ENCODE measurements around the gene CFAP69. TPM values are rescaled to one million over a fixed set of nuclear protein-coding genes. Genes with fewer than 3 reads are reported as not detected.

CFAP69 gene
- total RNA-seq, 1 experiment from 2014 or later: 0.21 TPM

DNA sequence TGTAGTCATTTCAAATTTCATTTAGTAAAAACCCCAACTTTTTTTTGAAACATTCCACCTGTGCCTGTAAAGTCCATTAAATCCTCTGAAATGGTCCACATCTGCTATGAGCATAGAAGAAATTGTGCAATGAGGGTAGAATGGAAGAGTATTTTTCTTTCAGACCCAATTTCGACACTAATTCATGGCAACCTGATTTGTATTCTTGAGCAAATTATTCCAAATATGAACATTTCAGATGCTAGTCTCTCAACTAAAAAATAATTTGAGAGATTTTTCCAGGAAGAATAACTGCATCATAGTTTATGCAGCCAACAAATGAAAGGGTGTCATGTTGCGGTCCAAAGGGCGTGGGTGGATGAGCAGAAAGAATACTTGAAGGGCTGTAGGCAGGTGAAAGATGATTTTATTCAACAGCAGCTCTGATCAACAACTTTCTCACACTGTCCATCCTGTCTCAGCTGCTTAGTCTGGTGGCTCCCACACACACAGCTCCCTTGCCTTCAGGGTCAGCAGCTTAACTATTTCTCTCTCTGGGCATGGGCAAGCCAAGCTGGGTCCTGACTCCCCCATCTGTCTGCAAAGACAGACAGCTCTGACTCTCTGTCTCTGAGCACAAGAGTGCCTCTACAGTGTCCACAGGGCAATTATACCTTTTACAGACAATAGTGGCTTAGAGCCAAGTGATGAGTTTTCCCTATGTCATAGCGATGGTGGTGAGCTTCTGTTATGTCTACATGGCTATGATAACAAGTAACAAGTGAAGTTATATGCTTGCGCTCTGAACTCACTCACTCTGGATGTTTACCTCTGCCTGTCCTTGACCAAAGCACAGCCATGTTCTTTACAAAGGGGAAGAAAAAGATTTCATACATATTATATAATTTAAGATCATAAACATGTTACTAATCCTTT is 21.9 kb upstream of the CFAP69 start:
- Histone ChIP-seq H3K27me3 (replicated peaks) (no peaks in the 10 kb centered on the region), H3K27ac (no peak overlapping the region), H3K4me1 (replicated peaks) (no peaks in the 10 kb centered on the region), H3K36me3 (no peaks in the 10 kb centered on the region), H3K9me3 (replicated peaks) (no peaks in the 10 kb centered on the region), H3K4me3 (no peak overlapping the region)
- peak in 1 of 2 experiments; percentile 31 for DNase-seq (ENCODE audit: low read depth in 1 of 2, low spot score in 2 of 2)

- no peak overlapping the region for H3K4me3 ChIP-seq
- no peaks in the 10 kb centered on the region for H3K27me3 ChIP-seq (replicated peaks)
- H3K36me3 ChIP-seq: no peaks in the 10 kb centered on the region
- DNase-seq (ENCODE audit: low read depth in 1 of 2, low spot score in 2 of 2): no peak
- H3K27ac ChIP-seq: no peak overlapping the region
- no peaks in the 10 kb centered on the region for H3K4me1 ChIP-seq (replicated peaks)
- H3K9me3 ChIP-seq (replicated peaks): no peaks in the 10 kb centered on the region
Observed at GRCh38 chr7:90224195-90224594, 20.8 kb upstream of the CFAP69 start.

- DNase-seq (ENCODE audit: low read depth in 1 of 2, low spot score in 2 of 2): no peak
Observed at GRCh38 chr7:90225181-90225580, 19.8 kb upstream of the CFAP69 start.

DNA sequence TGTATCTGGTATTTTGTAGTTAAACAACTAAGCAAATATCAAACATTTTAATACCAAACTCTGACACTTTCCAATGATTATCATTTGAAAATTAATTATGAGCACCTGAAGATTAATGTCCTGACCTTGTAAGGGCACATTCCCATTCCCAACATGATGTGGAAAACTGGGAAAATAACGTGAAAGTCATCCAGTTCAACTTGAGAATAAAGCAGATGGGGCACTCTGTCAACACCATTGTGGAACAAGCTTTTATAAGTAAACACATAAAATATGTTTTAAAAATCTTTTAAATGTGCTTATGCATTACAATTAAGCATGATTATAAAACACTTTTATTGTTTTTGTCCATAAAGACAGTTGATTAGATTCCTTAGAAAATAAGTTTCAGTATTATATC is 19.4 kb upstream of the CFAP69 start:
- no peak for DNase-seq (ENCODE audit: low read depth in 1 of 2, low spot score in 2 of 2)
- H3K4me1 ChIP-seq (replicated peaks): no peaks in the 10 kb centered on the region
- H3K4me3 ChIP-seq: no peak overlapping the region

More at GRCh38 chr7:90225181-90225580, 19.8 kb upstream of the CFAP69 start:
- Histone ChIP-seq H3K9me3 (replicated peaks) (no peaks in the 10 kb centered on the region), H3K4me1 (replicated peaks) (no peaks in the 10 kb centered on the region), H3K4me3 (no peak overlapping the region), H3K27me3 (replicated peaks) (no peaks in the 10 kb centered on the region), H3K36me3 (no peaks in the 10 kb centered on the region), H3K27ac (no peak overlapping the region)

DNA sequence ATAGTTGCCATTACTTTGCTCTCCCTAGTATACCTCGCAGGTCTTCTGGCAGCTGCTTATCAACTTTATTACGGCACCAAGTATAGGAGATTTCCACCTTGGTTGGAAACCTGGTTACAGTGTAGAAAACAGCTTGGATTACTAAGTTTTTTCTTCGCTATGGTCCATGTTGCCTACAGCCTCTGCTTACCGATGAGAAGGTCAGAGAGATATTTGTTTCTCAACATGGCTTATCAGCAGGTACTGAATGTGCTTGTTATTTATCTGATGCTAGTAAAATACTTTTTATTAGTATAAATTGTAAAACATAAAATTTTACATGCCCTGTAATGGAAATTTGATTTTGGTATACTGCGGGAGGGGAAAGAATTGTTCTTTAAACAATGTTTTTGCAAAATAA is 17.7 kb upstream of the CFAP69 start:
- H3K27ac ChIP-seq: no peak overlapping the region
- no peaks in the 10 kb centered on the region for H3K4me1 ChIP-seq (replicated peaks)
- H3K9me3 ChIP-seq (replicated peaks): no peaks in the 10 kb centered on the region
- no peak for DNase-seq (ENCODE audit: low read depth in 1 of 2, low spot score in 2 of 2)
- H3K27me3 ChIP-seq (replicated peaks): no peaks in the 10 kb centered on the region
- H3K36me3 ChIP-seq: no peaks in the 10 kb centered on the region
- no peak overlapping the region for H3K4me3 ChIP-seq

More for the DNA sequence above, 19.4 kb upstream of the CFAP69 start:
- Histone ChIP-seq H3K9me3 (replicated peaks) (no peaks in the 10 kb centered on the region), H3K27ac (no peak overlapping the region), H3K27me3 (replicated peaks) (no peaks in the 10 kb centered on the region), H3K36me3 (no peaks in the 10 kb centered on the region)

DNA sequence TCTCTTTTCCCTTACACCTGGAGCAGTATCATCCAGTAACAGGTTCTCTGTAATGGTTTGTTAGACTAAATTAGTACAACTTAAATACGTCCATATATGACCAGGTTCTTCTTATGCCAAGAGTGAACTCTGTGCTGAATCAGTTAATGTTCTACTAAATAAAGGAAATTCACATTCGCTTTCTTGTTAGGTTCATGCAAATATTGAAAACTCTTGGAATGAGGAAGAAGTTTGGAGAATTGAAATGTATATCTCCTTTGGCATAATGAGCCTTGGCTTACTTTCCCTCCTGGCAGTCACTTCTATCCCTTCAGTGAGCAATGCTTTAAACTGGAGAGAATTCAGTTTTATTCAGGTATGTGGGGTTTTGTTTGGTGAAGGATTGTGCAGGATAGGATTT is 15.3 kb upstream of the CFAP69 start:
- Histone ChIP-seq H3K27me3 (replicated peaks) (no peaks in the 10 kb centered on the region), H3K9me3 (replicated peaks) (no peaks in the 10 kb centered on the region), H3K36me3 (no peaks in the 10 kb centered on the region), H3K27ac (no peak overlapping the region), H3K4me1 (replicated peaks) (no peaks in the 10 kb centered on the region), H3K4me3 (no peak overlapping the region)
- no peak for DNase-seq (ENCODE audit: low read depth in 1 of 2, low spot score in 2 of 2)

DNA sequence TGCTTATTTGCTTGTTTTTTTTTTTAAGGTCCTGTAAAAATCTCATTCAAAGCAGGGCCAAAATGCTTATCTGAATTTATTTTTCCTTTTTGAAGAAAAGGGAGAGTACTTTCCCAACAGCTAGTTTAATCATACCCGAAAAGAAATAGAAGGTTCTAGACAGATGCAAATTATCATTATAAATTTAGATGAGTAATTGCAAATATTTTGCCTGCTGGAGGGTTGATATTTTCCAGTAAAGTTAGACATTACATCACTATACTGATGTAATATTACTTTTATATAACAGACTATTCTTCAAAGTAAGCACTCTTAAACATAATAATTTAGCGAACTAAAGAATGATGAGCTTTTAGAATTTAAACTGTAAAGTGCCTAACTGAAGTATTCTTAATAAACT is 14.1 kb upstream of the CFAP69 start:
- no peaks in the 10 kb centered on the region for H3K27me3 ChIP-seq (replicated peaks)
- H3K36me3 ChIP-seq: no peaks in the 10 kb centered on the region
- H3K4me3 ChIP-seq: no peak overlapping the region
- no peaks in the 10 kb centered on the region for H3K4me1 ChIP-seq (replicated peaks)
- no peak overlapping the region for H3K27ac ChIP-seq
- no peaks in the 10 kb centered on the region for H3K9me3 ChIP-seq (replicated peaks)
- no peak for DNase-seq (ENCODE audit: low read depth in 1 of 2, low spot score in 2 of 2)

DNA sequence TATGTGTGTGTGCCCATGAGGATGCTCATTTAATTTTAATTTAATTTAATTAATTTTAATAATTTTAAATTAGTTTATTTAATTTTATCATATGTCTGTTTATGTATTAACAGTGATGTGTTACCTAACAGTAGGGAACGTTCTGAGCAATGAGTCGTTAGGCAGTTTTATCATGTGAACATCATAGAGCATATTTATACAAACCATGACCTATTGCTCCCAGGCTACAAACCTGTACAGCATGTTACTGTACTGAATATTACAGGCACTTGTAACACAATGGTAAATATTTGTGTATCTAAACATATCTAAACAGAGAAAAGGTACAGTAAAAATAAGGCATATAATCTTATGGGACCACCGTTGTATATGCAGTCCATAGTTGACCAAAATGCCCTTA is 13.7 kb upstream of the CFAP69 start:
- Histone ChIP-seq H3K27ac (no peak overlapping the region), H3K36me3 (no peaks in the 10 kb centered on the region), H3K27me3 (replicated peaks) (no peaks in the 10 kb centered on the region), H3K9me3 (replicated peaks) (no peaks in the 10 kb centered on the region), H3K4me3 (no peak overlapping the region), H3K4me1 (replicated peaks) (no peaks in the 10 kb centered on the region)
- no peak for DNase-seq (ENCODE audit: low read depth in 1 of 2, low spot score in 2 of 2)

DNA sequence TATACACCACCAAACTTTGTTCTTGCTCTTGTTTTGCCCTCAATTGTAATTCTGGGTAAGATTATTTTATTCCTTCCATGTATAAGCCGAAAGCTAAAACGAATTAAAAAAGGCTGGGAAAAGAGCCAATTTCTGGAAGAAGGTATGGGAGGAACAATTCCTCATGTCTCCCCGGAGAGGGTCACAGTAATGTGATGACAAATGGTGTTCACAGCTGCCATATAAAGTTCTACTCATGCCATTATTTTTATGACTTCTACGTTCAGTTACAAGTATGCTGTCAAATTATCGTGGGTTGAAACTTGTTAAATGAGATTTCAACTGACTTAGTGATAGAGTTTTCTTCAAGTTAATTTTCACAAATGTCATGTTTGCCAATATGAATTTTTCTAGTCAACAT is 12.5 kb upstream of the CFAP69 start:
- Histone ChIP-seq H3K27me3 (replicated peaks) (no peaks in the 10 kb centered on the region), H3K36me3 (no peaks in the 10 kb centered on the region), H3K27ac (no peak overlapping the region), H3K4me1 (replicated peaks) (no peaks in the 10 kb centered on the region), H3K4me3 (no peak overlapping the region), H3K9me3 (replicated peaks) (no peaks in the 10 kb centered on the region)
- DNase-seq (ENCODE audit: low read depth in 1 of 2, low spot score in 2 of 2): no peak

GRCh38 chr7:90233569-90233968 is 11.4 kb upstream of the CFAP69 start:
- Histone ChIP-seq H3K27ac (no peak overlapping the region), H3K4me1 (replicated peaks) (no peaks in the 10 kb centered on the region), H3K27me3 (replicated peaks) (no peaks in the 10 kb centered on the region), H3K36me3 (no peaks in the 10 kb centered on the region), H3K4me3 (no peak overlapping the region), H3K9me3 (replicated peaks) (no peaks in the 10 kb centered on the region)
- no peak for DNase-seq (ENCODE audit: low read depth in 1 of 2, low spot score in 2 of 2)

DNA sequence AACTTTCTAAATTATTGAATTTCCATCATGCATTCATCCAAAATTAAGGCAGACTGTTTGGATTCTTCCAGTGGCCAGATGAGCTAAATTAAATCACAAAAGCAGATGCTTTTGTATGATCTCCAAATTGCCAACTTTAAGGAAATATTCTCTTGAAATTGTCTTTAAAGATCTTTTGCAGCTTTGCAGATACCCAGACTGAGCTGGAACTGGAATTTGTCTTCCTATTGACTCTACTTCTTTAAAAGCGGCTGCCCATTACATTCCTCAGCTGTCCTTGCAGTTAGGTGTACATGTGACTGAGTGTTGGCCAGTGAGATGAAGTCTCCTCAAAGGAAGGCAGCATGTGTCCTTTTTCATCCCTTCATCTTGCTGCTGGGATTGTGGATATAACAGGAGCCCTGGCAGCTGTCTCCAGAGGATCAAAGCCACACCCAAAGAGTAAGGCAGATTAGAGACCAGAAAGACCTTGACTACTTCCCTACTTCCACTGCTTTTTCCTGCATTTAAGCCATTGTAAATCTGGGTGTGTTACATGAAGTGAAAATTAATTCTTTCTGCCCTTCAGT is 8.2 kb upstream of the CFAP69 start:
- Histone ChIP-seq H3K36me3 (no peaks in the 10 kb centered on the region), H3K27ac (no peak overlapping the region), H3K27me3 (replicated peaks) (no peaks in the 10 kb centered on the region), H3K4me3 (no peak overlapping the region), H3K4me1 (replicated peaks) (0 out of 2 replicates have a peak, but pooled peaks cover 3% of the 10 kb centered on the region), H3K9me3 (replicated peaks) (no peaks in the 10 kb centered on the region)
- no peak for DNase-seq (ENCODE audit: low read depth in 1 of 2, low spot score in 2 of 2)

DNA sequence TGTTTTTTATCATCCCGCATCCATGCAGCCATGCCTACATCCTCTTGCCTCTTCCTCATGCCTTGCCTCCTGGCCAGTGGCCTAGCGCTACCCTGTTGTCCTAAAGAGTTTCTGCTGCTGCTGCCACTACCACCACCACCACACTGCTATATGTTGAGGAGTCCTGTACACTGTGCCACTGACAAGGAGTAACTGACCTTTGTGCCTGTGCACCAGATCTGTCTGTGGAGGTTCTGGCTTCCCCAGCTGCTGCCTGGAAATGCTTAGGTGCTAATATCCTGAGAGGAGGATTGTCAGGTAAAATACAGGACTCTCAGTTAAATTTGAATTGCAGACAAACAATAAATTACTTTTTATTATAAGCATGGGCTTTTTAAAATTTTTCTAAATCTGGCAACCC is 7.0 kb upstream of the CFAP69 start:
- Histone ChIP-seq H3K36me3 (no peaks in the 10 kb centered on the region), H3K9me3 (replicated peaks) (no peaks in the 10 kb centered on the region), H3K27me3 (replicated peaks) (no peaks in the 10 kb centered on the region), H3K4me1 (replicated peaks) (0 out of 2 replicates have a peak, but pooled peaks cover 3% of the 10 kb centered on the region), H3K27ac (no peak overlapping the region), H3K4me3 (no peak overlapping the region)
- DNase-seq (ENCODE audit: low read depth in 1 of 2, low spot score in 2 of 2): no peak

- Histone ChIP-seq H3K4me3 (no peak overlapping the region), H3K27ac (no peak overlapping the region), H3K36me3 (no peaks in the 10 kb centered on the region), H3K9me3 (replicated peaks) (no peaks in the 10 kb centered on the region), H3K27me3 (replicated peaks) (no peaks in the 10 kb centered on the region), H3K4me1 (replicated peaks) (0 out of 2 replicates have a peak, but pooled peaks cover 3% of the 10 kb centered on the region)
- no peak for DNase-seq (ENCODE audit: low read depth in 1 of 2, low spot score in 2 of 2)
Observed at GRCh38 chr7:90238583-90238982, 6.4 kb upstream of the CFAP69 start.

DNA sequence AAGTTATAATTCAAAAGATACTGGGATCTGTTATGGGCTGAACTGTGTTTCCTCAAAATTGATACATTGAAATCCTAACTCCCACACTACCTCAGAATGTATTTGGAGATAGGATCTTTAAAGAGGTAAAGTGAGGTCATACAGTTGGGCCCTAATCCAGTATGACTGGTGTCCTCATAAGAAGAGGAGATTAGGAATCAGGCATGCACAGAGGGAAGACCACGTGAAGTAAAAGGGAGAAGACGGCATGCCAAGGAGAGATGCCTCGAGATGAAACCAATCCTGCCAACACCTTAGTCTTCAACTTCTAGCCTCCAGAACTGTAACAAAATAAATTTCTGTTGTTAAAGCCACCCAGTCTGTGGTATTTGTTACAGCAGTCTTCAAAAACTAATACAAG is 5.9 kb upstream of the CFAP69 start:
- Histone ChIP-seq H3K27me3 (replicated peaks) (no peaks in the 10 kb centered on the region), H3K36me3 (no peaks in the 10 kb centered on the region), H3K27ac (no peak overlapping the region), H3K4me1 (replicated peaks) (0 out of 2 replicates have a peak, but pooled peaks cover 3% of the 10 kb centered on the region), H3K9me3 (replicated peaks) (no peaks in the 10 kb centered on the region), H3K4me3 (no peak overlapping the region)
- DNase-seq (ENCODE audit: low read depth in 1 of 2, low spot score in 2 of 2): no peak
